Smooth muscle cell of trachea (primary cell): Measurements from ENCODE around the gene DLGAP1. TPM values are rescaled to one million over a fixed set of nuclear protein-coding genes. Genes with fewer than 3 reads are reported as not detected.

Source experiments
- total RNA-seq: library from RNA; depleted of rRNA; stranded (reverse); fragments of >200 nt; gene quantifications from 2 replicates; pipeline ENCODE4 v1.2.1, GENCODE V29; 2014

Gene DLGAP1
- 0.17 and 3.1 TPM in 2 replicates for total RNA-seq

GRCh38 chr18:4455113-4455811 lies at the start of gene DLGAP1:
TSS of gene DLGAP1 (minus strand) at chr18:4455307.

DNA sequence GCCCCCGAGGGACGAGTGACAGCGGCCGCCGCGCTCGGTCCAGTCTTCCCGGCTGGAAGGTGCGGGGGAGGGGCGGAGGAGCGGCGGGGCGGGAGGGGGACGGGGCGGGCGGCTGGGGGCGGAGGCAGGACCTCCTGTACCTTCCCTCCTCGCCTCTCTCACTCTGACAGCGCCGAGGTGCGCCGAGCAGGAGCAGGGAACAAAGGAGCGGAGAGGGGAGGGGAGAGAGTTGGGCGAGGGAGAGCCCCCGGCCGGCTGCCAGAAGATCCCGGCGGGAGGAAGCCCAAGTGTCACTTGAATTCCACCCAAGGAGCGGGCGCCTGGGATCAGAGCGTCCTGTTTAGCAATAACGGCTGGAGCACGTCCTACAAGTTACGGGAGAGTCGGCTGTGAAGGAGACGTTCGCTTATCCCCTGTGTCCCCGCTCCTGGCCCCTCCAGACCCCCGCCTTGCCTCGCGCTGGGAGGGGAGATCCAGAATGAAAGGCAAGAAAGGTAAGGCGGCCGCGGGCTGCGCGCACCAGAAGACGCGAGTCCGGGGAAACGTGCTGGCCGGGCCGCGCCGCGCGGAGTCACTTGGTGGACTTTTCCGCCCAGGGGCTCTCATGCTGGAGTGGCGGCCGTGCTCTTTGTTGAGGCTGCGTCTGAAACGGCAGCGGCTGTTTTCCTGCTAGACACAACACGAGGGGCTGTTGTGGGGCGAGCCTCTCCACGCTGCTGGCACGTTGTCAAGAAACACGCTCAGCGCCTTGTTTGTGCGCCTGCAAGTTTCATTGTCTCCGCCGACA lies 1004.9 kb downstream of the DLGAP1 start, which contains the start of gene TGIF1:
Gene TGIF1 (plus strand): TSS at position 161 of the 787 bp plus-strand sequence. CDS start 318 bp downstream, at position 479.

